GM23338 (cell line): Measurements from ENCODE around the gene MAPK12. TPM values are rescaled to one million over a fixed set of nuclear protein-coding genes. Genes with fewer than 3 reads are reported as not detected.

Experiments used
- ATAC-seq: fragments of 200-7000 bp; cut with Tn5 transposase; 3 replicates; pipeline ENCODE4 v1.9.1; 2020
- DNase-seq: peaks from one replicate; pipeline ENCODE4 v3.0.0-alpha.2; 2015; ENCODE audit warnings: low spot score
- H2AFZ ChIP-seq: fragments of 200-600 bp; sonication (generic); 2 replicates; pipeline ENCODE4 v1.8.0; 2016; ENCODE audit warnings: antibody characterized with exemption, mild to moderate bottlenecking, moderate library complexity
- H3F3A ChIP-seq: fragments of 200-600 bp; sonication (generic); replicated peaks from 2 replicates; pipeline ENCODE4 v1.8.0; 2017; ENCODE audit warnings: antibody characterized with exemption, mixed run types, low read depth
- H3K27ac ChIP-seq: fragments of 200-600 bp; sonication (generic); 2 replicates; pipeline ENCODE4 v1.6.1; 2016; ENCODE audit warnings: low read depth
- H3K27me3 ChIP-seq: fragments of 200-600 bp; sonication (generic); 2 replicates; pipeline ENCODE4 v1.8.0; 2016; ENCODE audit warnings: mild to moderate bottlenecking, mixed run types, moderate library complexity; ENCODE audit not compliant: insufficient read depth
- H3K36me3 ChIP-seq: fragments of 200-600 bp; sonication (generic); 2 replicates; pipeline ENCODE4 v1.8.0; 2016; ENCODE audit warnings: mild to moderate bottlenecking; ENCODE audit not compliant: insufficient read depth
- H3K4me1 ChIP-seq: fragments of 200-600 bp; sonication (generic); 2 replicates; pipeline ENCODE4 v1.8.0; 2016; ENCODE audit warnings: mild to moderate bottlenecking, moderate library complexity; ENCODE audit not compliant: insufficient read depth
- H3K4me2 ChIP-seq: fragments of 200-600 bp; sonication (generic); 2 replicates; pipeline ENCODE4 v1.7.1; 2017; ENCODE audit warnings: mixed run types
- H3K4me3 ChIP-seq: fragments of 200-600 bp; sonication (generic); 2 replicates; pipeline ENCODE4 v1.6.1; 2016; ENCODE audit warnings: mixed run types
- H3K79me2 ChIP-seq: fragments of 200-600 bp; sonication (generic); replicated peaks from 2 replicates; pipeline ENCODE4 v1.8.0; 2017; ENCODE audit warnings: mild to moderate bottlenecking; ENCODE audit not compliant: insufficient read depth
- H3K9me2 ChIP-seq: fragments of 200-600 bp; sonication (generic); 2 replicates; pipeline ENCODE4 v1.8.0; 2017; ENCODE audit not compliant: insufficient read depth
- H4K20me1 ChIP-seq: fragments of 200-600 bp; sonication (generic); replicated peaks from 2 replicates; pipeline ENCODE4 v1.8.0; 2017; ENCODE audit warnings: mild to moderate bottlenecking; ENCODE audit not compliant: insufficient read depth
- H3K27ac Mint-ChIP-seq: 2 replicates; pipeline ENCODE4 v1.8.0; 2020; ENCODE audit warnings: inconsistent platforms, mild to moderate bottlenecking, moderate library complexity, mixed read lengths
- H3K27me3 Mint-ChIP-seq: 3 replicates; pipeline ENCODE4 v1.8.0; 2022; ENCODE audit warnings: low read depth, mild to moderate bottlenecking, moderate library complexity, mixed read lengths, inconsistent platforms; ENCODE audit not compliant: insufficient read depth, poor library complexity
- H3K36me3 Mint-ChIP-seq: 3 replicates; pipeline ENCODE4 v1.8.0; 2021; ENCODE audit warnings: low read depth, mild to moderate bottlenecking, inconsistent platforms, moderate library complexity, mixed read lengths
- H3K4me1 Mint-ChIP-seq: 3 replicates; pipeline ENCODE4 v1.8.0; 2020; ENCODE audit warnings: mild to moderate bottlenecking, inconsistent platforms, mixed read lengths
- H3K4me3 Mint-ChIP-seq: 3 replicates; pipeline ENCODE4 v1.8.0; 2021; ENCODE audit warnings: moderate library complexity, mild to moderate bottlenecking, inconsistent platforms, mixed read lengths
- H3K9me3 Mint-ChIP-seq: 3 replicates; pipeline ENCODE4 v1.8.0; 2020; ENCODE audit warnings: moderate library complexity, mild to moderate bottlenecking, inconsistent platforms, mixed read lengths
- CTCF ChIP-seq, 2 experiments: fragments of 200-600 bp in 1 of 2; sonication (generic) in 1 of 2; conservative IDR thresholded peaks; 2 replicates each; pipeline versions ENCODE4 v1.5.1 to v1.6.1; 2016 to 2017; ENCODE audit warnings: antibody characterized with exemption in 2 of 2, low read depth in 2 of 2, mild to moderate bottlenecking in 2 of 2, moderate library complexity in 1 of 2
- EZH2 ChIP-seq: fragments of 200-600 bp; sonication (generic); IDR thresholded peaks from one replicate; pipeline ENCODE4 v1.8.0; 2017; ENCODE audit warnings: antibody characterized with exemption, mild to moderate bottlenecking, low read depth; ENCODE audit not compliant: unreplicated experiment
- EZH2phosphoT487 ChIP-seq: fragments of 200-600 bp; sonication (generic); IDR thresholded peaks from one replicate; pipeline ENCODE4 v1.8.1; 2018; ENCODE audit warnings: antibody characterized with exemption; ENCODE audit not compliant: unreplicated experiment
- JUNB ChIP-seq: IDR thresholded peaks from one replicate; pipeline ENCODE4 v1.6.1; 2016; ENCODE audit warnings: antibody characterized with exemption; ENCODE audit not compliant: unreplicated experiment
- NANOG ChIP-seq: IDR thresholded peaks from 2 replicates; pipeline ENCODE4 v1.6.1; 2016; ENCODE audit warnings: antibody characterized with exemption, borderline replicate concordance
- POLR2AphosphoS5 ChIP-seq: IDR thresholded peaks from 2 replicates; pipeline ENCODE4 v1.6.1; 2016; ENCODE audit warnings: antibody characterized with exemption, low read depth
- ZNF114 ChIP-seq: fragments of 250-450 bp; sonication (Bioruptor Pico); IDR thresholded peaks from 2 replicates; pipeline ENCODE4 v1.5.0; 2020; ENCODE audit warnings: mild to moderate bottlenecking, moderate library complexity
- ZNF331 ChIP-seq: fragments of 250-450 bp; sonication (Bioruptor Pico); IDR thresholded peaks from 2 replicates; pipeline ENCODE4 v1.5.0; 2020; ENCODE audit warnings: low read depth, mild to moderate bottlenecking, moderate library complexity
- polyA plus RNA-seq: library from polyadenylated mRNA; unstranded; fragments of >200 nt; fragmentation: Nextera tagmentation; extraction: Ambion mirVana; gene quantifications from 2 replicates; pipeline ENCODE4 v1.2.1, GENCODE V29; 2016
- total RNA-seq: library from RNA; depleted of rRNA; stranded (reverse); fragments of >200 nt; shearing (Covaris generic); gene quantifications from 2 replicates; pipeline ENCODE4 v1.2.3, GENCODE V29; 2014
- TF ChIP-seq, protein P1 (sequence below): IDR thresholded peaks from 2 replicates; pipeline ENCODE4 v1.6.1; 2016; ENCODE audit warnings: antibody characterized with exemption
- TF ChIP-seq, protein P2 (sequence below): IDR thresholded peaks from one replicate; pipeline ENCODE4 v1.6.1; 2018; ENCODE audit warnings: antibody characterized with exemption; ENCODE audit not compliant: unreplicated experiment

MAPK12 gene
- total and polyA plus RNA-seq, 2 experiments from 2014 or later, result 10.4 to 26.1 TPM

- ATAC-seq (peak; percentile 17), DNase-seq (peak; percentile 49)
- H3K27me3 Mint-ChIP-seq, result peaks cover 8% of the 10 kb centered on the region
- H3K27ac ChIP-seq, result no peak overlapping the region
- H3K27me3 ChIP-seq, result no peaks in the 10 kb centered on the region
- no peaks in the 10 kb centered on the region for H3K4me1 ChIP-seq
- peak overlapping the region; percentile 64 for H3K4me3 Mint-ChIP-seq
- H3K27ac Mint-ChIP-seq, result no peak overlapping the region
- peaks cover 10% of the 10 kb centered on the region for H3K4me1 Mint-ChIP-seq
- H3K36me3 ChIP-seq, result no peaks in the 10 kb centered on the region
- H3F3A ChIP-seq, result peaks cover 6% of the 10 kb centered on the region; the same call in 1 of the 2 replicates
- H2AFZ ChIP-seq, result peak overlapping the region; percentile 72; the same call in 1 of the 2 replicates
- H3K4me3 ChIP-seq, result peak overlapping the region; percentile 86
- no peaks in the 10 kb centered on the region for H3K9me2 ChIP-seq
- H3K36me3 Mint-ChIP-seq, result peaks cover 8% of the 10 kb centered on the region; the same call in 2 of the 3 replicates
- no peak for TF ChIP-seq NANOG
- TF ChIP-seq CTCF (conservative IDR thresholded peaks at IDR 0.05; ENCODE audit: low read depth in 2 of 2), result peak in 1 of 2 experiments; percentile 42; a peak in 2 of 4 replicates
- H3K4me2 ChIP-seq, result peak overlapping the region; percentile 96
- no peaks in the 10 kb centered on the region for H3K9me3 Mint-ChIP-seq
- peaks cover 3% of the 10 kb centered on the region; the same call in 1 of the 2 replicates for H4K20me1 ChIP-seq
- H3K79me2 ChIP-seq, result no peaks in the 10 kb centered on the region
Measured at GRCh38 chr22:50251477-50252081, 9.9 kb downstream of the MAPK12 start.

- peak within 1 kb of the TSS; percentile 86 for H3K4me3 ChIP-seq
- Mint-ChIP-seq H3K4me3 (peak within 1 kb of the TSS; percentile 83), H3K27me3 (peaks cover 8% of the 10 kb centered on the region), H3K4me1 (peaks cover 10% of the 10 kb centered on the region), H3K36me3 (peaks cover 8% of the 10 kb centered on the region; the same call in 2 of the 3 replicates), H3K27ac (no peak within 1 kb of the TSS), H3K9me3 (no peaks in the 10 kb centered on the region)
- H3F3A ChIP-seq, result peaks cover 6% of the 10 kb centered on the region; the same call in 1 of the 2 replicates
- peaks cover 3% of the 10 kb centered on the region; the same call in 1 of the 2 replicates for H4K20me1 ChIP-seq
- H3K4me1 ChIP-seq, result peaks cover under 1% of the 10 kb centered on the region; the same call in 1 of the 2 replicates
- peak within 1 kb of the TSS; percentile 87; the same call in 1 of the 2 replicates for H2AFZ ChIP-seq
- H3K79me2 ChIP-seq, result no peaks in the 10 kb centered on the region; the same call in 1 of the 2 replicates
- no peaks in the 10 kb centered on the region for H3K36me3 ChIP-seq
- H3K4me2 ChIP-seq, result peak within 1 kb of the TSS; percentile 96
- TF ChIP-seq JUNB (no peak), POLR2AphosphoS5 (peak; percentile 37; the same call in 1 of the 2 replicates)
- DNase-seq, result peak; percentile 94
- ATAC-seq, result peak; percentile 77
- no peak within 1 kb of the TSS for H3K27ac ChIP-seq
- H3K27me3 ChIP-seq, result no peaks in the 10 kb centered on the region
- no peaks in the 10 kb centered on the region for H3K9me2 ChIP-seq
Measured at GRCh38 chr22:50250555-50251476, 10.7 kb downstream of the MAPK12 start, which contains the start of gene HDAC10. HDAC10 (minus strand) TSS chr22:50251265; CDS start chr22:50251032, 233 bp downstream.

- no peak overlapping the region for H3K27ac Mint-ChIP-seq
- H3K4me1 Mint-ChIP-seq, result peaks cover 10% of the 10 kb centered on the region
- H3K79me2 ChIP-seq, result no peaks in the 10 kb centered on the region; the same call in 1 of the 2 replicates
- no peak overlapping the region for H3K27ac ChIP-seq
- H4K20me1 ChIP-seq, result peaks cover 3% of the 10 kb centered on the region; the same call in 1 of the 2 replicates
- H3F3A ChIP-seq, result peaks cover 6% of the 10 kb centered on the region
- no peak overlapping the region for H2AFZ ChIP-seq
- TF ChIP-seq EZH2 (no peak), ZNF331 (CRISPR knock-in tag) (no peak), ZNF114 (CRISPR knock-in tag) (no peak), JUNB (no peak), POLR2AphosphoS5 (no peak), EZH2phosphoT487 (no peak)
- TF ChIP-seq, protein P1, sequence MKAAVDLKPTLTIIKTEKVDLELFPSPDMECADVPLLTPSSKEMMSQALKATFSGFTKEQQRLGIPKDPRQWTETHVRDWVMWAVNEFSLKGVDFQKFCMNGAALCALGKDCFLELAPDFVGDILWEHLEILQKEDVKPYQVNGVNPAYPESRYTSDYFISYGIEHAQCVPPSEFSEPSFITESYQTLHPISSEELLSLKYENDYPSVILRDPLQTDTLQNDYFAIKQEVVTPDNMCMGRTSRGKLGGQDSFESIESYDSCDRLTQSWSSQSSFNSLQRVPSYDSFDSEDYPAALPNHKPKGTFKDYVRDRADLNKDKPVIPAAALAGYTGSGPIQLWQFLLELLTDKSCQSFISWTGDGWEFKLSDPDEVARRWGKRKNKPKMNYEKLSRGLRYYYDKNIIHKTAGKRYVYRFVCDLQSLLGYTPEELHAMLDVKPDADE, result no peak
- TF ChIP-seq, protein P2, sequence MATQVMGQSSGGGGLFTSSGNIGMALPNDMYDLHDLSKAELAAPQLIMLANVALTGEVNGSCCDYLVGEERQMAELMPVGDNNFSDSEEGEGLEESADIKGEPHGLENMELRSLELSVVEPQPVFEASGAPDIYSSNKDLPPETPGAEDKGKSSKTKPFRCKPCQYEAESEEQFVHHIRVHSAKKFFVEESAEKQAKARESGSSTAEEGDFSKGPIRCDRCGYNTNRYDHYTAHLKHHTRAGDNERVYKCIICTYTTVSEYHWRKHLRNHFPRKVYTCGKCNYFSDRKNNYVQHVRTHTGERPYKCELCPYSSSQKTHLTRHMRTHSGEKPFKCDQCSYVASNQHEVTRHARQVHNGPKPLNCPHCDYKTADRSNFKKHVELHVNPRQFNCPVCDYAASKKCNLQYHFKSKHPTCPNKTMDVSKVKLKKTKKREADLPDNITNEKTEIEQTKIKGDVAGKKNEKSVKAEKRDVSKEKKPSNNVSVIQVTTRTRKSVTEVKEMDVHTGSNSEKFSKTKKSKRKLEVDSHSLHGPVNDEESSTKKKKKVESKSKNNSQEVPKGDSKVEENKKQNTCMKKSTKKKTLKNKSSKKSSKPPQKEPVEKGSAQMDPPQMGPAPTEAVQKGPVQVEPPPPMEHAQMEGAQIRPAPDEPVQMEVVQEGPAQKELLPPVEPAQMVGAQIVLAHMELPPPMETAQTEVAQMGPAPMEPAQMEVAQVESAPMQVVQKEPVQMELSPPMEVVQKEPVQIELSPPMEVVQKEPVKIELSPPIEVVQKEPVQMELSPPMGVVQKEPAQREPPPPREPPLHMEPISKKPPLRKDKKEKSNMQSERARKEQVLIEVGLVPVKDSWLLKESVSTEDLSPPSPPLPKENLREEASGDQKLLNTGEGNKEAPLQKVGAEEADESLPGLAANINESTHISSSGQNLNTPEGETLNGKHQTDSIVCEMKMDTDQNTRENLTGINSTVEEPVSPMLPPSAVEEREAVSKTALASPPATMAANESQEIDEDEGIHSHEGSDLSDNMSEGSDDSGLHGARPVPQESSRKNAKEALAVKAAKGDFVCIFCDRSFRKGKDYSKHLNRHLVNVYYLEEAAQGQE, result no peak
- H3K9me3 Mint-ChIP-seq, result no peaks in the 10 kb centered on the region
- DNase-seq (no peak), ATAC-seq (no peak)
- H3K4me3 Mint-ChIP-seq, result peak overlapping the region; percentile 83
- peaks cover 8% of the 10 kb centered on the region for H3K27me3 Mint-ChIP-seq
- H3K4me1 ChIP-seq, result peaks cover 4% of the 10 kb centered on the region; the same call in 1 of the 2 replicates
- H3K9me2 ChIP-seq, result no peaks in the 10 kb centered on the region
- H3K4me2 ChIP-seq, result peak overlapping the region; percentile 96
- peaks cover 8% of the 10 kb centered on the region; the same call in 2 of the 3 replicates for H3K36me3 Mint-ChIP-seq
- no peaks in the 10 kb centered on the region for H3K36me3 ChIP-seq
- H3K4me3 ChIP-seq, result peak overlapping the region; percentile 86
- no peaks in the 10 kb centered on the region for H3K27me3 ChIP-seq
Measured at GRCh38 chr22:50250249-50250554, 11.3 kb downstream of the MAPK12 start.
